Activated CD4-positive, alpha-beta T cell treated with anti-CD3 and anti-CD28 coated beads, Interleukin-10, Interleukin-2, amounts not matched to agents 100 ng/mL and 50 ng/mL, durations not matched to agents 16 hours and 8 hours (primary cell): Measurements from ENCODE around the gene KARS1.

Experiments used
- DNase-seq: peaks from one replicate; pipeline ENCODE4 v3.0.0-alpha.2; 2020

Gene KARS1

DNA sequence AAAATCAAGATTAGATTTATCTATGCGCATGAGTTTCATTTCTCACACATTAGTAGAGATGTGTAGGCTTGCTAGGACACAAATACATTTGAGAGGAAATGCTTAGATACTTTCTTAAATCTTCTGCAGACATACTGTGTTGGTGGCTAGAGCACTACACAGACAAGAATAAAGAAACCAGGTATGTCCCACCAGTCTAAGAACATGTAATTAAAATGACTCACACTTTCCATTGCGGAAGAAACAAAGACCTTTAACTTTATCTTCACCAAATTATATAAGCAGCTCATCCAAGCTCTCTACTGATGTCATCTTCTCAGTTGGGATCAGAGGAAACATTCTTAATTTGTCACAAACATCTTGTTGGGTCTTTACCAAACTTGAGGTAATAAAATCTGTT, 68.7 kb downstream of the KARS1 start:
- DNase-seq, result no peak

DNA sequence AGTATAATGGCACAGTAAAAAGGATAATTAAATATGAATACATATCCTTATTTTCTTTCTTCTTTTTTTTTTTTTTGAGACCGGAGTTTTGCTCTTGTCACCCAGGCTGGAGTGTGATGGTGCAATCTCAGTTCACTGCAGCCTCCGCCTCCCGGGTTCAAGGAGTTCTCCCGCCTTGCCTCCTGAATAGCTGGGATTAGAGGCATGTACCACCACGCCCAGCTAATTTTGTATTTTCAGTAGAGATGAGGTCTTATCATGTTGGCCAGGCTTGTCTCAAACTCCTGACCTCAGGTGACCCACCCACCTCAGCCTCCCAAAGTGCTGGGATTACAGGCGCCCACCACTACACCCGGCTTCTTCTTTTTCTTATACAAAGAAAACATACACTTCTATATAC, 69.3 kb downstream of the KARS1 start:
- no peak for DNase-seq
